Brain microvascular endothelial cell (primary cell): ENCODE results near the gene DPRX.

Source experiments
- DNase-seq: peaks from one replicate; pipeline ENCODE4 v3.0.0-alpha.2; 2020
- H3K27ac ChIP-seq: fragments of 250-450 bp; sonication (Bioruptor Pico); 2 replicates; pipeline ENCODE4 v1.5.1; 2020; ENCODE audit warnings: mild to moderate bottlenecking, moderate library complexity
- H3K27me3 ChIP-seq: fragments of 250-450 bp; sonication (Bioruptor Pico); replicated peaks from 2 replicates; pipeline ENCODE4 v1.5.1; 2020; ENCODE audit warnings: mild to moderate bottlenecking
- H3K36me3 ChIP-seq: fragments of 250-450 bp; sonication (Bioruptor Pico); replicated peaks from 2 replicates; pipeline ENCODE4 v1.5.1; 2020; ENCODE audit warnings: mild to moderate bottlenecking
- H3K4me3 ChIP-seq: 2 replicates; pipeline ENCODE4 v1.5.1; 2011; ENCODE audit warnings: low read depth, mild to moderate bottlenecking, control low read depth, low read length, moderate library complexity
- CTCF ChIP-seq: IDR thresholded peaks from 2 replicates; pipeline ENCODE4 v1.5.1; 2011; ENCODE audit warnings: low read depth, mild to moderate bottlenecking, moderate library complexity, low read length, control low read depth, inconsistent platforms; ENCODE audit errors: missing control alignments
- in situ Hi-C: cut with HindIII; loops from 2 replicates; pipeline ENCODE4 v1.10.0; 2017; ENCODE audit warnings: low sequenced_read_pairs, low pct_ligation_motif_present

The DPRX gene

GRCh38 chr19:53670345-53670744 is 38.5 kb downstream of the DPRX start:
- H3K27me3 ChIP-seq: no peaks in the 10 kb centered on the region
- no peak for TF ChIP-seq CTCF

GRCh38 chr19:53671663-53672062 is 39.9 kb downstream of the DPRX start:
- DNase-seq: no peak
- in situ Hi-C loops: no loop called here
- no peak for TF ChIP-seq CTCF
- no peak overlapping the region for H3K4me3 ChIP-seq
- H3K27me3 ChIP-seq: no peaks in the 10 kb centered on the region
- H3K27ac ChIP-seq: no peak overlapping the region
- no peaks in the 10 kb centered on the region for H3K36me3 ChIP-seq

More at GRCh38 chr19:53670345-53670744, 38.5 kb downstream of the DPRX start:
- DNase-seq: no peak
- Histone ChIP-seq H3K36me3 (no peaks in the 10 kb centered on the region), H3K4me3 (no peak overlapping the region), H3K27ac (no peak overlapping the region)
- in situ Hi-C loops: no loop called here
